Erythroblast (primary cell): ENCODE results near the gene WDR7.

ENCODE experiments used
- DNase-seq, 2 experiments: peaks; one replicate each; lab custom pipeline; 2025; lab: John Stamatoyannopoulos, UW
- GATA1 ChIP-seq: IDR thresholded peaks from 2 replicates; pipeline ENCODE4 v1.6.1; 2011; ENCODE audit warnings: low read depth, mild to moderate bottlenecking, control low read depth, low read length, moderate library complexity
- POLR2A ChIP-seq: IDR thresholded peaks from 2 replicates; pipeline ENCODE4 v1.6.1; 2011; ENCODE audit warnings: mild to moderate bottlenecking, low read length

WDR7 gene

DNA sequence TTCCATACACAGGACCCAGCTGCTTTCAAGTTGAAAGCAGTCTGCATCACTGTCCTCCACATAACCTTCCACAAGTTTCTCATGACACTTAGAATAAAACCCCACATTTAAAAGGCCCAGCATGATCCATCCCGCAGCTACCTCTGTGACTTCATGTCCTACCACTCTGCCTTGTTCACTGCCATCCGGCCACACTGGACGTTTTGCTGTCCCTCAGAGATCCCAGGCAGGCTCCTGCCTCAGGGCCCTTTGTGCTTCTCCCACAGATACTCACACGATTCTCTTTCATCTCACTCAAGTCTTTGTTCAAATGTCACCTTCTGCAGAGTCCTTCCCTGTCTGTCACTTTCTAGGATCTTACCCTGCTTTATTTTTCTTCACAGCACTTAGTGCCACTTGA is 262.8 kb downstream of the WDR7 start:
- TF ChIP-seq GATA1 (no peak), POLR2A (no peak)
- no peak for DNase-seq

DNA sequence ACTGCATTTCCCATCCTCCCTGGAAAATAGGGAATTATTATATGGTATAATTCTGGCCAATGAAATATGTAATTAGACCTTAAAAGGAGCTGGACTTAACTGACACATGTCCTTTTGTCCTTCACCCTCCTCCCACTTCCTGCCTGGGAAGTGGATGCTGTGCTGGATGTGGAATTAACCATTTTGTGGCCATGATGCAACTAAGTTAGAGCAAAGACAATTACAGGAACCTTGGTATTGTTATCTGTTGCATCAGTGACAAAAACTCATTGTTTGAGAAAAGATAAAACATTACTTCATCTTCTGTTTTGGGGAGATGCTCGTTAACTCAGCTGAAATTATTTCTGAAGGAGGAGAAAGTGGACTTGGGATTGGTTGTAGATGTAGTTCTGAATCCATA is 268.0 kb downstream of the WDR7 start:
- no peak for DNase-seq
- no peak for TF ChIP-seq POLR2A
- TF ChIP-seq GATA1, result no peak

GRCh38 chr18:56921896-56922480 is 270.8 kb downstream of the WDR7 start:
- no peak for DNase-seq
- TF ChIP-seq GATA1 (no peak), POLR2A (no peak)

DNA sequence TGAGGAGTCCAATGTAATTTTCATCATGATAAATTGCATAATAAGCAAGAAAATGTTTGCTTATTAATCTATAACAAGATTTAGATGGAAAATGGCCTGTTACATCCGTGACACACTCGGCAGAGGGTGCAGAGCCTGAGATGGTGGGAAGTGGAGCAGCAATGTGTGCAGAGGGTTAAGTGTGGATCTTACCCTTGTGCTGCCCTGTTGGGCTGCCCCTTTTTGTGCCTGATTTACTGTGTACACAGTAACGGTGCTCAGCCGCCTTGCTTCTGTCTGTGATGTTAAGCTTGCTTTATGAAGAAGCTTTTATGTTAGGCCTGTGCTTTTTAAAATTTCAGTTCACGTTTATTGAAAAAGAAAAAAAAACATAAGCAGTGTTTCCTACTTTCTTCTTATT is 275.6 kb downstream of the WDR7 start:
- DNase-seq, result no peak
- TF ChIP-seq GATA1, result no peak

- TF ChIP-seq POLR2A (no peak), GATA1 (no peak)
- DNase-seq, result no peak
Measured at GRCh38 chr18:56927786-56928185, 276.6 kb downstream of the WDR7 start.

- no peak for DNase-seq
- TF ChIP-seq GATA1 (no peak), POLR2A (no peak)
Measured at GRCh38 chr18:56929886-56930285, 278.7 kb downstream of the WDR7 start.

- no peak for DNase-seq
- no peak for TF ChIP-seq GATA1
- TF ChIP-seq POLR2A, result no peak
Measured at GRCh38 chr18:56933472-56933871, 282.3 kb downstream of the WDR7 start.

- DNase-seq, result no peak
- no peak for TF ChIP-seq POLR2A
Measured at GRCh38 chr18:56934131-56934530, 283.0 kb downstream of the WDR7 start.

DNA sequence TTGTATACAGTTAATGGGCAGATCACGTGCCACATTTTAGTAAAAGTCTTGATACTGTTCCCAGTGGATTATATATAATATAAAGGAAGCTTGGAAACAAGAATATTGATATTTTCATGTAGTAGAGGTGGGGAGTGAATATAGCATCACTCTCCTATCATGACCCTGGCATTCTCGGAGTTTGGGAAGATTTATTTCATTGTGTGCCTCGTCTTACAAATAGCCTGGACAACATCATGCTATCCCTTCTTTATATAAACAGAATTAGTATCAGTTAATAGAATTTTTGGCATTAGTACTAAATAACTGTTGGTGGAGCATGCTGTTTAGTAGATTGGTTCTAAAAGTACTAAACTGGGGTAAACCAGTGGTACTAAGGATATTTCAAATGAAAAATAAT is 283.7 kb downstream of the WDR7 start:
- TF ChIP-seq GATA1 (no peak), POLR2A (no peak)
- DNase-seq, result no peak

- TF ChIP-seq POLR2A, result no peak
- TF ChIP-seq GATA1, result no peak
- no peak for DNase-seq
Measured at GRCh38 chr18:56935434-56936040, 284.4 kb downstream of the WDR7 start.

GRCh38 chr18:56936457-56936856 is 285.3 kb downstream of the WDR7 start:
- TF ChIP-seq GATA1, result no peak
- no peak for TF ChIP-seq POLR2A
- no peak for DNase-seq

GRCh38 chr18:56937874-56938430 is 286.8 kb downstream of the WDR7 start:
- TF ChIP-seq GATA1 (no peak), POLR2A (no peak)
- no peak for DNase-seq

DNA sequence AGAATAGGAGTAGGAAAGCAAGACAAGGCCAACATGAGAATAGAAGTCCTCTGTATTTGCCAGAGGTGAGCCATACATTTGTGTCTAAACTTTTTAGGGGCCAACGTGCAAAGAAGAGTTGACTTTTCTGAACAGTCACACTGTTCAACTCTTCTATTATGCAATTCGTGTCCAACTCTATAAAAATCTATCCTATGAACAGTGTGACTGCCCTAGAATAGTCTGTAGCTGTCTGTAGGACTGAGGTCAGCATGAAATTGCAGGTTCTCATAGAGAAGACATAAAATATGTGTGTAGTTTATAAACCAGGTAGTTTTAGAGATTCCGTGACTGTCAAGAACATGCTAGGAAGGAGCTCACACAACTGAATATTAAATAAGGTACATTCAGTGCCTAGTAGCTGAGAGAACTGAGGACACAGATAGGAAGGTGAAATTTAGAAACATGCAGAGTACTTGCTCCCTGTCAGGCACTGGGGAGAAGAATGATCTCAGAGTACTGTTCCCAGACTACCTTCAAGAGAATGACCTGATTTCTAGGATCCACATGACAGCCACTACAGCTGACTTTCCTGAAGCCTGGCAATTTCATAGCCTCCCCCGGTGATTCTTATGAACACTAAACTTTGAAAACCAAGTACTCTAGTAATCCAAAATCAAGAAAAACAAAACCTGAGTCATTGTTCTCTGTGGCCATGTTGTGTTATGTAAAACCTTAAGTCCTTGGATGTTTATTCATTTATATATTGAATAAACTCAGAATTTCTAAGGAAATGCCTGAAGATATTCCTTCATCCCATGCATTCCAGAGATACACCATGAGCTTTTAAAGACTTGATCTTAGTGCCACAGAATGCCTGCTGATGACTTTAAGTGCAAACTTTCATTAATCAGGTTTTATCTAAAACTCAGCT is 294.3 kb downstream of the WDR7 start:
- DNase-seq, result no peak
- TF ChIP-seq GATA1 (no peak), POLR2A (no peak)

DNA sequence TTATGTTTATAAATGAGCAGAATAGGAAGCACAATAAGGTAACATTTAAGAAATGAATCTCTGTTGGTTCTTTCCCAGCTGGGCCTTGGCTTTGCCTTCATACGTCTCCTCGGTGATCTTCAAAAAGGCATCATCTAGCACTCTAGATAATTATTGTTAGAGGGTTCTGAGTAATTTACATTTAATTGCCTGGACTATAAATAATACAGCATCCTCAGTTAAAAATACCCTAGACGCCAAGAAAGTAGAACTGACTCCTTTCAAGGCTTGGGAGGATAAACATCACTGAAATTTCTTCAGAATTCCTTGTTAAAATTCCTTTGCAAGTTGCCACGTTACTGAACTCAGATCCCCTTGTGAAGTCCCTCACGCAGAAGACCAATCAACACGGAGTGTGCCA is 296.1 kb downstream of the WDR7 start:
- DNase-seq, result no peak
- TF ChIP-seq GATA1 (no peak), POLR2A (no peak)
